Activated T-cell treated with anti-CD3 and anti-CD28 coated beads for 4 hours (primary cell): ENCODE results near the gene ARID1B.

ENCODE experiments used
- DNase-seq: peaks from one replicate; pipeline ENCODE4 v3.0.0-alpha.2; 2020

Gene ARID1B

GRCh38 chr6:156883497-156884252 is 106.5 kb downstream of the ARID1B start:
- no peak for DNase-seq

- no peak for DNase-seq
Observed at GRCh38 chr6:156884306-156884705, 107.1 kb downstream of the ARID1B start.

GRCh38 chr6:156885562-156885961 is 108.4 kb downstream of the ARID1B start:
- no peak for DNase-seq

GRCh38 chr6:156886409-156886808 is 109.2 kb downstream of the ARID1B start:
- no peak for DNase-seq

GRCh38 chr6:156887623-156888269 is 110.6 kb downstream of the ARID1B start:
- no peak for DNase-seq

- DNase-seq, result no peak
Observed at GRCh38 chr6:156889469-156889868, 112.3 kb downstream of the ARID1B start.

- no peak for DNase-seq
Observed at GRCh38 chr6:156889986-156890385, 112.8 kb downstream of the ARID1B start.

- DNase-seq, result no peak
Observed at GRCh38 chr6:156890627-156891314, 113.6 kb downstream of the ARID1B start.

GRCh38 chr6:156897907-156898531 is 120.8 kb downstream of the ARID1B start:
- DNase-seq, result no peak

GRCh38 chr6:156899071-156899470 is 121.9 kb downstream of the ARID1B start:
- DNase-seq, result no peak

- DNase-seq, result no peak
Observed at GRCh38 chr6:156899532-156900135, 122.5 kb downstream of the ARID1B start.

- no peak for DNase-seq
Observed at GRCh38 chr6:156900292-156900691, 123.1 kb downstream of the ARID1B start.

- DNase-seq, result no peak
Observed at GRCh38 chr6:156901309-156902019, 124.3 kb downstream of the ARID1B start.

- no peak for DNase-seq
Observed at GRCh38 chr6:156902782-156903181, 125.6 kb downstream of the ARID1B start.

- no peak for DNase-seq
Observed at GRCh38 chr6:156904176-156904967, 127.2 kb downstream of the ARID1B start.

- DNase-seq, result no peak
Observed at GRCh38 chr6:156905801-156906200, 128.6 kb downstream of the ARID1B start.

GRCh38 chr6:156906451-156906850 is 129.3 kb downstream of the ARID1B start:
- DNase-seq, result no peak

GRCh38 chr6:156909212-156910010 is 132.2 kb downstream of the ARID1B start:
- DNase-seq, result no peak

GRCh38 chr6:156910011-156910334 is 132.8 kb downstream of the ARID1B start:
- DNase-seq, result no peak

- no peak for DNase-seq
Observed at GRCh38 chr6:156910938-156911337, 133.8 kb downstream of the ARID1B start.

GRCh38 chr6:156911581-156911980 is 134.4 kb downstream of the ARID1B start:
- no peak for DNase-seq
